Measurements from ENCODE around the gene MZB1. TPM values are rescaled to one million over a fixed set of nuclear protein-coding genes. Genes with fewer than 3 reads are reported as not detected.

Gene MZB1
- 0.24 and 0.80 TPM in 2 replicates for total RNA-seq
- long read RNA-seq, result 0 reads

- H3K9me3 Mint-ChIP-seq (ENCODE audit: low read depth), result no peaks in the 10 kb centered on the region
- H3K27ac Mint-ChIP-seq, result no peak within 1 kb of the TSS
- no peak within 1 kb of the TSS for H3K4me3 Mint-ChIP-seq (ENCODE audit: low read depth)
- DNase-seq (ENCODE audit: low spot score, unreplicated experiment), result no peak
- no peaks in the 10 kb centered on the region for H3K36me3 Mint-ChIP-seq (ENCODE audit: insufficient read depth)
- no peak for TF ChIP-seq CTCF (IDR thresholded peaks at IDR 0.05; ENCODE audit: unreplicated experiment)
- H3K27me3 Mint-ChIP-seq, result peaks cover 34% of the 10 kb centered on the region
- H3K4me1 Mint-ChIP-seq (ENCODE audit: low read depth), result peaks cover 4% of the 10 kb centered on the region
Measured at GRCh38 chr5:139389701-139390638, at the start of gene MZB1. Gene MZB1, minus strand, starts transcription at chr5:139389913. Its CDS starts 57 bp downstream, at chr5:139389856.

GRCh38 chr5:139439013-139439903 lies 49.5 kb upstream of the MZB1 start, which contains the start of gene DNAJC18:
Gene DNAJC18, minus strand, starts transcription at chr5:139439525. Its CDS starts 80 bp downstream, at chr5:139439445.
- peak; percentile 89 for DNase-seq (ENCODE audit: low spot score, unreplicated experiment)
- H3K36me3 Mint-ChIP-seq (ENCODE audit: insufficient read depth), result peaks cover 2% of the 10 kb centered on the region
- no peak for TF ChIP-seq CTCF (IDR thresholded peaks at IDR 0.05; ENCODE audit: unreplicated experiment)
- H3K4me3 Mint-ChIP-seq (ENCODE audit: low read depth), result peak within 1 kb of the TSS; percentile 98
- H3K9me3 Mint-ChIP-seq (ENCODE audit: low read depth), result no peaks in the 10 kb centered on the region
- H3K27ac Mint-ChIP-seq, result peak within 1 kb of the TSS; percentile 99
- peaks cover 14% of the 10 kb centered on the region for H3K27me3 Mint-ChIP-seq
- H3K4me1 Mint-ChIP-seq (ENCODE audit: low read depth), result peaks cover 14% of the 10 kb centered on the region

GRCh38 chr5:139438707-139439012 lies 48.9 kb upstream of the MZB1 start:
- H3K4me3 Mint-ChIP-seq (ENCODE audit: low read depth), result peak overlapping the region; percentile 98
- no peaks in the 10 kb centered on the region for H3K9me3 Mint-ChIP-seq (ENCODE audit: low read depth)
- H3K4me1 Mint-ChIP-seq (ENCODE audit: low read depth), result peaks cover 14% of the 10 kb centered on the region
- H3K27me3 Mint-ChIP-seq, result peaks cover 14% of the 10 kb centered on the region
- no peak for TF ChIP-seq CTCF (IDR thresholded peaks at IDR 0.05; ENCODE audit: unreplicated experiment)
- no peak for DNase-seq (ENCODE audit: low spot score, unreplicated experiment)
- H3K36me3 Mint-ChIP-seq (ENCODE audit: insufficient read depth), result peaks cover 4% of the 10 kb centered on the region
- peak overlapping the region; percentile 99 for H3K27ac Mint-ChIP-seq

GRCh38 chr5:139435676-139436075 lies 46.0 kb upstream of the MZB1 start:
- peaks cover 4% of the 10 kb centered on the region for H3K36me3 Mint-ChIP-seq (ENCODE audit: insufficient read depth)
- H3K4me1 Mint-ChIP-seq (ENCODE audit: low read depth), result peaks cover 14% of the 10 kb centered on the region
- H3K9me3 Mint-ChIP-seq (ENCODE audit: low read depth), result no peaks in the 10 kb centered on the region
- TF ChIP-seq CTCF (IDR thresholded peaks at IDR 0.05; ENCODE audit: unreplicated experiment), result no peak
- no peak for DNase-seq (ENCODE audit: low spot score, unreplicated experiment)
- no peak overlapping the region for H3K4me3 Mint-ChIP-seq (ENCODE audit: low read depth)
- H3K27me3 Mint-ChIP-seq, result no peaks in the 10 kb centered on the region
- H3K27ac Mint-ChIP-seq, result no peak overlapping the region

GRCh38 chr5:139431706-139432105 lies 42.0 kb upstream of the MZB1 start:
- Mint-ChIP-seq H3K36me3 (ENCODE audit: insufficient read depth) (peaks cover 9% of the 10 kb centered on the region), H3K27ac (no peak overlapping the region), H3K27me3 (no peaks in the 10 kb centered on the region), H3K9me3 (ENCODE audit: low read depth) (no peaks in the 10 kb centered on the region), H3K4me3 (ENCODE audit: low read depth) (no peak overlapping the region), H3K4me1 (ENCODE audit: low read depth) (no peaks in the 10 kb centered on the region)
- DNase-seq (ENCODE audit: low spot score, unreplicated experiment), result no peak
- TF ChIP-seq CTCF (IDR thresholded peaks at IDR 0.05; ENCODE audit: unreplicated experiment), result no peak

Data from progenitor cell of endocrine pancreas (in vitro differentiated cells).